NCI-H2227 (cell line): ENCODE results near the gene C1orf185.
"Not testable (repeated sequence)": the region's sequence is repeated elsewhere in the genome, so short reads cannot be mapped to it uniquely, and the experiment has no call there.

Source experiments
- DNase-seq: peaks from one replicate; lab custom pipeline; 2025; ENCODE audit not compliant: unreplicated experiment; lab: John Stamatoyannopoulos, UW

The C1orf185 gene

GRCh38 chr1:51101976-51102375 is at the start of gene C1orf185:
Gene C1orf185 (plus strand): TSS chr1:51102228. CDS start chr1:51102234, 6 bp downstream.
- no peak for DNase-seq

DNA sequence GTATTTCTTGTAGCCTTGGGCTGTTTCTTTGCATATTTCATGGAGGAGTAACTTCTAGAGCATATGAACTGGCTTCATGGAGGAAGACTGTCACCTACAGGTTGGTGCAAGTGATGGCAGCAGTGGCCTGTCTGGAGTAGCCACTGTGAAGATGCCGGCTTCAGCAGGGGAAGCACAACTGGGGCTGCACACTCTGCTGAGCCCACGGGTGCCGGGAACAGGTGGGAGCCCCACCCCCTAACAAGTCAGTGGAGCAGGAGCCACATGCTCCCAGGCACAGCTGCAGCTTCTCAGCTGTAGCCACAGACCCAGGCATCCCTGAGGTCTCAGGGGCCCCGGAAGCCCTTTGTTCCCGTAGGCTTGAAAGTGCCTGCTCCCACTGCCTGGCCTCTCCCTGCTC is 43.2 kb upstream of the C1orf185 start:
- DNase-seq = no peak

DNA sequence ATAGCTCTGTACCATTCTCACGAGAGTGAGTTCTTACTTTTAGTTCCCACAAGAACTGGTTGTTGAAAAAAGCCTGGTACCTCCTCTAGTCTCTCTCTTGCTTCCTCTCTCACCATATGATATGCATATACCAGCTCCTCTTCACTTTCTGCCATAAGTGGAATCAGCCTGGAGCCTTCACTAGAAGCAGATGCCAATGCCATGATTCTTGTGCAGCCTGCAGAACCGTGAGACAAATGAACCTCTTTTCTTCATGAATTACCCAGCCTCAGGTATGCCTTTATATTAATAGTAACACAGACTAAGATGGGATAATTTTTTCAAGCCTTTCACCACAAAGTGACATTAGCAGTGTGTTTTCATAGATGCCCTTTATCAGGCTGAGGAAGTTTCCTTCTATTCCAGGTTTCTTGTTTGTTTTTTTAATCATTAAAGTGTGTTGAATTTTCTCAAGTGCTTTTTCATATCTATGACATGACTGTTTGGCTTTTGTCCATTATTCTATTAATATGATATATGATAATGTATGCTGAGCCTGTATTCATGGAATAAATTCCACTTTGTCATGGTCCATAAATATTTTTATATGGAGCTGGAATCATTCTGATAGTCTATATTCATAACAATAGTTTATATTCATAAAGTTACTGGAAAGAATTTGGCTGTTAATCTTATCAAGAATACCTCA is 40.7 kb upstream of the C1orf185 start:
- DNase-seq = no peak

GRCh38 chr1:51063121-51063520 is 38.9 kb upstream of the C1orf185 start:
- no peak for DNase-seq

DNA sequence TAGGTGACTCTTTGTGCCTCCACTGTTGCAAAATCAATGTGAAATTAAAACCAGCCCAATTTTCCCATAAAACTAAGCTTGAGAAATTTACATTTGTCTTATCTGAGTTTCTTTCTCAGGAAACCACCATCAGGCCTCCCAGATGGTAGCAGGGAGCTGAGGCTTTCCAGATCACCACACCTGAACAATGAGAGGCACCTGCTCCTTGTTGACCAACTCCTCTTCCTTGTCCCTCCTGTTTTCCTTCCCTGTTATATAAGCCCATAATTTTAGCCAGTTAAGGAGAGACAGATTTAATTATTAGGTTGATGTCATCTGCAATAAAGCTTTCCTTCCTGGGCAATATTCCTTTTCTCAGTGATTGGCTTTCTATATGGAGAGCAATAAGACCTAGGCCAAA is 32.0 kb upstream of the C1orf185 start:
- DNase-seq = no peak

GRCh38 chr1:51070640-51071039 is 31.4 kb upstream of the C1orf185 start:
- no peak for DNase-seq

- no peak for DNase-seq
Observed at GRCh38 chr1:51071291-51072042, 30.6 kb upstream of the C1orf185 start.

GRCh38 chr1:51072043-51072439 is 30.0 kb upstream of the C1orf185 start:
- no peak for DNase-seq

- no peak for DNase-seq
Observed at GRCh38 chr1:51072651-51073050, 29.4 kb upstream of the C1orf185 start.

DNA sequence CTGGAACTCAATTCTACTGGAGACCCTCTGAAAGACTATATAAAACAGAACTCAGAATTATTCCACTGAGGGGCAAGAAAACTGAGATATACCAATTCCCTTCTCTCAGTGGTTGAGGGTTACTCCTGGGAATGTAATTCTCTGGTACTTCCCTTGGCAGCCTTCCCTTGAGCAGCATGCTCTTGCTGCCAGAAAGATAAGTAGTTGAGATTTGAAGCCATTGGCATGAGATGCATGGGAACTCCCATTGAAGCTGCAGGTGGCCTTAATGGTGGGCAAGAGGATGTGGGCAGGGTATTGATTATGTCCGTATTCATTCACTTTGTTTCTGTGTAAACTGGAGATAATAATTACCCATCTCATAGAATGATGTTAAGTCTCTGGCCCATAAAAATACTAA is 28.6 kb upstream of the C1orf185 start:
- no peak for DNase-seq

GRCh38 chr1:51086496-51087271 is 15.3 kb upstream of the C1orf185 start:
- no peak for DNase-seq

GRCh38 chr1:51088474-51088873 is 13.6 kb upstream of the C1orf185 start:
- DNase-seq = no peak

DNA sequence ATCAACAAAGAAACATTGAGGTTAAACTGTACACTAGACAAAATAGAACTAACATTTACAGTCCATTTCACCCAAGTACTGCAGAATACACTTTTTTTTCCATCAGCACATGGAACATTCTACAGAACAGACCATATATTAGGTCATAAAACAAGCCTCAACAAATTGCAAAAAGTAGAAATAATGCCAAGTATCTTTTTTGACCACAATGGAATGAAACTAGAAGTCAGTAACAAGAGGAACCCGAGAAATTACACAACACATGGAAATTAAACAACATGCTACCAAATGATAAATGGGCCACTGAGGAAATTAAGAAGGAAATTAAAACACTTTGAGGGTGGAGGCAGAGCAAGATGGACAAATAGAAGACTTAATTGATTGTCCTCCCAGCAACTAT is 8.4 kb upstream of the C1orf185 start:
- no peak for DNase-seq

DNA sequence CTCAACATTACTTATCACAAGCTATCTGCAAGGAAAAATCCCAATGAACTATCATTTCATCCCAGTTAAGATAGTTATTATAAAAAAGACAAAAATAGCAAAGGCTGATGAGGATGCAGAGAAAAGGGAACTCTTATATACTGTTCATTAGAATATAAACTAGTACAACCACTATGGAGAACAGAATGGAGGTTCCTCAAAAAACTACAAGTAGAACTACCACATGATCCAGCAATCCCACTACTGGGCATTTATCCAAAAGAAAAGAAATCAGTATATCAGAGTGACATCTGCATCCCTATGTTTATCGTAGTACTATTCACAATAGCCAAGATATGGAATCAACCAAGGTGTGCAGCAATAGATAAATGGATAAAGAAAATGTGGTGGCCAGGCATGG is 4.9 kb upstream of the C1orf185 start:
- no peak for DNase-seq

GRCh38 chr1:51100264-51100880 is 1.7 kb upstream of the C1orf185 start:
- no peak for DNase-seq

GRCh38 chr1:51114137-51114536 is 12.1 kb downstream of the C1orf185 start:
- DNase-seq = no peak

DNA sequence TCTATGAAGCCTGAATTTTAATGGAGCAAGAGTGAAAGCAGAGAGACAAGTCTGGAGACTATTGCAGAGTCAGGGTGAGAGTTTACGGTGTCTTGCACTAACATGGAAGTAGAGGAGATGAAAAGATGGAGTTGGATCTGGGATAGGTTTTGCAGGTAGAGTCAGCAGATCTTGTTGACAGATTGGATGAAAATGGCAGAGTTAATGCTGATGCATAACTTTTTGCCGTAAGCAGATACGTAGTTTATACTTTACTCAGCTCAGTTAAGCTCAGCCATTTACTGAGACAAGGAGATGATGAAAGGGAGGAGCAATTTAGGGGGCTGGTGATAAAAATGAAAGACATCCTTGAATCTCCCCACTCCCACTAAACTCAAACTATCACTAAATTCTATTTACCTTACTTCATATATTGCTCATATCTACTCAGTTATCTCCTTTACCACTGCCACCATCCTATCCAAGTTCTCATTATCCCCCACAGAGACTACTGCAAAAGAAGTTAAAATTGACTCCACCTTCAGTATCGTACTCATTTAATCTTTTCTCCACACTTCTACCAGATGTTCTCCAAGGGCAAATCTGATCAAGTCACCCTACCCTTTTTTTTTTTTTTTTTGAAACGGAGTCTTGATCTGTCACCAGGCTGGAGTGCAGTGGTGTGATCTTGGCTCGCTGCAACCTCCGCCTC is 13.8 kb downstream of the C1orf185 start:
- DNase-seq = no peak

- no peak for DNase-seq
Observed at GRCh38 chr1:51119331-51119730, 17.3 kb downstream of the C1orf185 start.

GRCh38 chr1:51120629-51121028 is 18.6 kb downstream of the C1orf185 start:
- no peak for DNase-seq

DNA sequence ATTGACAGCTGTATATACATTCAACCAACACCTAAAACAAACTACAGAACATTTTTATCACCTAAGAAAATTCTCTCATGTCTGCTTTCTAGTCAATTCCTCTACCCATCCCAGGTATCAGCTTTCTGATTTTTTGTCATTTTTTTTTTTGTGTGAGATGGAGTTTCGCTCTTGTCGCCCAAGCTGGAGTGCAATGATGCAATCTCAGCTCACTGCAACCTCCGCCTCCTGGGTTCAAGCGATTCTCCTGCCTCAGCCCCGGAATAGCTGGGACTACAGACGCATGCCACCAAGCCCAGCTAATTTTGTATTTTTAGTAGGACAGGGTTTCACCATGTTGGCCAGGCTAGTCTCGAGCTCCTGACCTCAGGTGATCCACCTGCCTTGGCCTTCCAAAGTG is 25.1 kb downstream of the C1orf185 start:
- not testable (repeated sequence) for DNase-seq

DNA sequence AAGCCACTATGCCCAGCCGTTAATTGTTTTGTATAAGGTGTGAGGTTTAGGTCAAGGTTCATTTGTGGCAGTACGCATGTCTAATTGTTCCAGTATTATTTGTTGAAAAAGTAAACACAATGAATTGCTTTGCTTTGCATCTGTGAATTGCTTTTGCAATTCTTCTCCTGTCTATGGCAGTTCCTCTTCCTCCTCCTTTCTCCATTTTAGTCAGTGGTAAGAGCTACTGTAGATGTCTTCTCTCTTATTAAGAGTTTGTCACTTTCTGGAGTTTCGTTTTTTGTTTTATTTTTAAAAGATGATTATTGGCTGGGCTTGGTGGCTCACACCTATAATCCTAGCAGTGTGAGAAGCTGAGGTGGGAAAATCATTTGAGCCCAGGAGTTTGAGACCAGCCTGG is 29.2 kb downstream of the C1orf185 start:
- DNase-seq = no peak
